SK-N-MC (cell line): ENCODE results near the gene AKAP6.

Experiments used
- DNase-seq: peaks from one replicate; pipeline ENCODE4 v3.0.0-alpha.2; 2011; ENCODE audit warnings: low read depth, low spot score
- H3K27ac ChIP-seq: fragments of 200-600 bp; sonication (generic); 2 replicates; pipeline ENCODE4 v1.5.1; 2016; ENCODE audit warnings: mixed run types
- H3K36me3 ChIP-seq: fragments of 200-600 bp; sonication (generic); 2 replicates; pipeline ENCODE4 v1.6.1; 2017; ENCODE audit warnings: antibody characterized with exemption, low read length, mixed read lengths; ENCODE audit not compliant: insufficient read depth
- H3K4me3 ChIP-seq: fragments of 200-600 bp; sonication (generic); 2 replicates; pipeline ENCODE4 v1.5.1; 2016
- H3K9ac ChIP-seq: fragments of 200-600 bp; sonication (generic); 2 replicates; pipeline ENCODE4 v1.8.0; 2017; ENCODE audit warnings: mixed run types, mixed read lengths; ENCODE audit not compliant: insufficient read length
- H3K9me3 ChIP-seq: fragments of 200-600 bp; sonication (generic); 2 replicates; pipeline ENCODE4 v1.6.1; 2017; ENCODE audit warnings: low read depth, mild to moderate bottlenecking, antibody characterized with exemption, low read length, moderate library complexity, mixed read lengths
- EZH2 ChIP-seq: fragments of 200-600 bp; sonication (generic); IDR thresholded peaks from one replicate; pipeline ENCODE4 v1.6.1; 2017; ENCODE audit warnings: antibody characterized with exemption
- FOXP2 ChIP-seq: optimal IDR thresholded peaks from 2 replicates; pipeline ENCODE3; 2011; ENCODE audit warnings: mild to moderate bottlenecking, moderate library complexity; ENCODE audit not compliant: insufficient read depth; ENCODE audit errors: extremely low read length, control extremely low read depth
- POLR2AphosphoS5 ChIP-seq: IDR thresholded peaks from 2 replicates; pipeline ENCODE4 v1.6.1; 2012; ENCODE audit warnings: mild to moderate bottlenecking, low read depth, low read length, borderline replicate concordance

AKAP6 gene

GRCh38 chr14:32607399-32607798 is 278.3 kb downstream of the AKAP6 start:
- H3K4me3 ChIP-seq = no peak overlapping the region
- TF ChIP-seq FOXP2 (no peak), EZH2 (no peak), POLR2AphosphoS5 (no peak)
- H3K9ac ChIP-seq = no peak overlapping the region
- no peaks in the 10 kb centered on the region for H3K36me3 ChIP-seq
- no peaks in the 10 kb centered on the region for H3K9me3 ChIP-seq
- no peak for DNase-seq
- H3K27ac ChIP-seq = no peak overlapping the region

GRCh38 chr14:32608857-32609256 is 279.8 kb downstream of the AKAP6 start:
- Histone ChIP-seq H3K27ac (no peak overlapping the region), H3K36me3 (no peaks in the 10 kb centered on the region), H3K9ac (no peak overlapping the region), H3K9me3 (no peaks in the 10 kb centered on the region), H3K4me3 (no peak overlapping the region)
- DNase-seq = no peak
- TF ChIP-seq POLR2AphosphoS5 (no peak), FOXP2 (no peak), EZH2 (no peak)

- H3K9me3 ChIP-seq = no peaks in the 10 kb centered on the region
- H3K27ac ChIP-seq = no peak overlapping the region
- no peak for TF ChIP-seq EZH2
- no peak overlapping the region for H3K9ac ChIP-seq
- DNase-seq = no peak
- no peak overlapping the region for H3K4me3 ChIP-seq
- no peaks in the 10 kb centered on the region for H3K36me3 ChIP-seq
These were observed 280.3 kb downstream of the AKAP6 start for GRCh38 chr14:32609388-32609787.

GRCh38 chr14:32611752-32612151 is 282.7 kb downstream of the AKAP6 start:
- Histone ChIP-seq H3K36me3 (no peaks in the 10 kb centered on the region), H3K9me3 (no peaks in the 10 kb centered on the region), H3K9ac (no peak overlapping the region), H3K4me3 (no peak overlapping the region), H3K27ac (no peak overlapping the region)
- no peak for DNase-seq
- TF ChIP-seq FOXP2 = no peak
- no peak for TF ChIP-seq POLR2AphosphoS5
- TF ChIP-seq EZH2 = no peak

- TF ChIP-seq FOXP2 = no peak
- no peak for TF ChIP-seq EZH2
- TF ChIP-seq POLR2AphosphoS5 = no peak
- no peak for DNase-seq
- Histone ChIP-seq H3K27ac (no peak overlapping the region), H3K9me3 (no peaks in the 10 kb centered on the region), H3K9ac (no peak overlapping the region), H3K36me3 (no peaks in the 10 kb centered on the region), H3K4me3 (no peak overlapping the region)
These were observed 289.9 kb downstream of the AKAP6 start for GRCh38 chr14:32618991-32619390.

GRCh38 chr14:32620303-32620702 is 291.2 kb downstream of the AKAP6 start:
- no peak for TF ChIP-seq EZH2
- no peak for TF ChIP-seq FOXP2
- TF ChIP-seq POLR2AphosphoS5 = no peak
- H3K9ac ChIP-seq = no peak overlapping the region
- H3K27ac ChIP-seq = no peak overlapping the region
- no peaks in the 10 kb centered on the region for H3K9me3 ChIP-seq
- H3K36me3 ChIP-seq = no peaks in the 10 kb centered on the region
- no peak for DNase-seq
- no peak overlapping the region for H3K4me3 ChIP-seq

GRCh38 chr14:32620724-32621123 is 291.6 kb downstream of the AKAP6 start:
- H3K9me3 ChIP-seq = no peaks in the 10 kb centered on the region
- H3K9ac ChIP-seq = no peak overlapping the region
- no peak overlapping the region for H3K27ac ChIP-seq
- H3K36me3 ChIP-seq = no peaks in the 10 kb centered on the region
- no peak for DNase-seq
- TF ChIP-seq EZH2 (no peak), POLR2AphosphoS5 (no peak), FOXP2 (no peak)
- no peak overlapping the region for H3K4me3 ChIP-seq

GRCh38 chr14:32621585-32621984 is 292.5 kb downstream of the AKAP6 start:
- no peaks in the 10 kb centered on the region for H3K9me3 ChIP-seq
- H3K27ac ChIP-seq = no peak overlapping the region
- TF ChIP-seq POLR2AphosphoS5 (no peak), FOXP2 (no peak), EZH2 (no peak)
- DNase-seq = no peak
- H3K4me3 ChIP-seq = no peak overlapping the region
- no peak overlapping the region for H3K9ac ChIP-seq
- no peaks in the 10 kb centered on the region for H3K36me3 ChIP-seq

GRCh38 chr14:32622742-32623141 is 293.6 kb downstream of the AKAP6 start:
- Histone ChIP-seq H3K9ac (no peak overlapping the region), H3K9me3 (no peaks in the 10 kb centered on the region), H3K4me3 (no peak overlapping the region), H3K27ac (no peak overlapping the region), H3K36me3 (no peaks in the 10 kb centered on the region)
- TF ChIP-seq EZH2 = no peak
- TF ChIP-seq POLR2AphosphoS5 = no peak
- no peak for TF ChIP-seq FOXP2
- no peak for DNase-seq
